Measurements from ENCODE around the gene S1PR5.

Gene S1PR5, protein sequence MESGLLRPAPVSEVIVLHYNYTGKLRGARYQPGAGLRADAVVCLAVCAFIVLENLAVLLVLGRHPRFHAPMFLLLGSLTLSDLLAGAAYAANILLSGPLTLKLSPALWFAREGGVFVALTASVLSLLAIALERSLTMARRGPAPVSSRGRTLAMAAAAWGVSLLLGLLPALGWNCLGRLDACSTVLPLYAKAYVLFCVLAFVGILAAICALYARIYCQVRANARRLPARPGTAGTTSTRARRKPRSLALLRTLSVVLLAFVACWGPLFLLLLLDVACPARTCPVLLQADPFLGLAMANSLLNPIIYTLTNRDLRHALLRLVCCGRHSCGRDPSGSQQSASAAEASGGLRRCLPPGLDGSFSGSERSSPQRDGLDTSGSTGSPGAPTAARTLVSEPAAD

GRCh38 chr19:10517361-10517759 is at the start of gene S1PR5:
Gene S1PR5, minus strand, starts transcription at chr19:10517447. Its CDS starts 2,436 bp downstream, at chr19:10515011.
- no peak for DNase-seq (ENCODE audit: low read depth)
- TF ChIP-seq, protein P1, sequence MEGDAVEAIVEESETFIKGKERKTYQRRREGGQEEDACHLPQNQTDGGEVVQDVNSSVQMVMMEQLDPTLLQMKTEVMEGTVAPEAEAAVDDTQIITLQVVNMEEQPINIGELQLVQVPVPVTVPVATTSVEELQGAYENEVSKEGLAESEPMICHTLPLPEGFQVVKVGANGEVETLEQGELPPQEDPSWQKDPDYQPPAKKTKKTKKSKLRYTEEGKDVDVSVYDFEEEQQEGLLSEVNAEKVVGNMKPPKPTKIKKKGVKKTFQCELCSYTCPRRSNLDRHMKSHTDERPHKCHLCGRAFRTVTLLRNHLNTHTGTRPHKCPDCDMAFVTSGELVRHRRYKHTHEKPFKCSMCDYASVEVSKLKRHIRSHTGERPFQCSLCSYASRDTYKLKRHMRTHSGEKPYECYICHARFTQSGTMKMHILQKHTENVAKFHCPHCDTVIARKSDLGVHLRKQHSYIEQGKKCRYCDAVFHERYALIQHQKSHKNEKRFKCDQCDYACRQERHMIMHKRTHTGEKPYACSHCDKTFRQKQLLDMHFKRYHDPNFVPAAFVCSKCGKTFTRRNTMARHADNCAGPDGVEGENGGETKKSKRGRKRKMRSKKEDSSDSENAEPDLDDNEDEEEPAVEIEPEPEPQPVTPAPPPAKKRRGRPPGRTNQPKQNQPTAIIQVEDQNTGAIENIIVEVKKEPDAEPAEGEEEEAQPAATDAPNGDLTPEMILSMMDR (conservative IDR thresholded peaks at IDR 0.05; ENCODE audit: low read depth, low read length): no peak
- peak within 1 kb of the TSS; percentile 33 for H3K4me3 ChIP-seq (ENCODE audit: low read depth, low read length)

DNA sequence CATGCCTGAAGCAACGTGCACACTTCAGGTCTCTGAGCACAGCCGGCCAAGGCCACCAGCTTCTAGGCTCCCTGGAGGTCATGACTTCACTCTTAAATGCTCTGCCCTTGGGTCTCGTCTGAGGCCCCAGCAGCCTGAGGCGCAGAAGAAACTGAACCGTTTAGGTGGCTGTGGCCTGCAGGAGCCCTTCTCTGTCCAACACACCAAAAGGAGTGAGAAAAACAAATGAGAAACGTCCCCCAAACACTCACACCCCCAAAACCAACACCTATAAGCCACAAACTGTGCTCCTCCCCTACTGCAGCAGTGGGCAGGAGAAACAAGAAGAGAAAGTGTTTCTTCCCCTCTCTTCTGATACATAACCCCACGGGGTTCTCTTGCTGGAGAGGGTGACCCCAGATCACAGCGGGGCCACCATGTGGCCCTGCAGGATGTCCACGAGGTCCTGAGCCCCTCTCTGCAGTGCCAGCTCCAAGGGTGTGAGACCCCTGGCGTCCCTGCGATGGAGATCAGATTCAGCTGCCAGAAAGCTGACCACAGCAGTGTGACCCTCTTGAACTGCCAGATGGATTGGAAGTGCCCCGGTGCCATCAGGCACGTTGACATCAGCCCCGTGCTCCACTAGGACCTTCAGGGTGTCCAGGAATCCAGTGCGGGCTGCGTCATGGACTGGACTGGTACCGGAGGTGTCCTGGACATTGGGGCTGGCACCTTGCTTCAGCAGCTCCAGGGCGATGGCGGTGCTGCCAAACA is 49.6 kb upstream of the S1PR5 start:
- TF ChIP-seq, protein P1 (conservative IDR thresholded peaks at IDR 0.05; ENCODE audit: low read depth, low read length): no peak
- DNase-seq (ENCODE audit: low read depth): no peak
- H3K4me3 ChIP-seq (ENCODE audit: low read depth, low read length): no peak overlapping the region

GRCh38 chr19:10566408-10566657 is 49.1 kb upstream of the S1PR5 start:
- TF ChIP-seq, protein P1 (conservative IDR thresholded peaks at IDR 0.05; ENCODE audit: low read depth, low read length): no peak
- H3K4me3 ChIP-seq (ENCODE audit: low read depth, low read length): peak overlapping the region; percentile 90
- DNase-seq (ENCODE audit: low read depth): no peak

GRCh38 chr19:10565567-10566407 is 48.5 kb upstream of the S1PR5 start, which contains the start of gene KRI1:
Gene KRI1, minus strand, starts transcription at chr19:10566010. Its CDS starts 11 bp downstream, at chr19:10565999.
- TF ChIP-seq, protein P1 (conservative IDR thresholded peaks at IDR 0.05; ENCODE audit: low read depth, low read length): peak; percentile 24
- DNase-seq (ENCODE audit: low read depth): peak; percentile 98
- H3K4me3 ChIP-seq (ENCODE audit: low read depth, low read length): peak within 1 kb of the TSS; percentile 90

GRCh38 chr19:10565028-10565566 is 47.9 kb upstream of the S1PR5 start:
- DNase-seq (ENCODE audit: low read depth): peak; percentile 44
- TF ChIP-seq, protein P1 (conservative IDR thresholded peaks at IDR 0.05; ENCODE audit: low read depth, low read length): peak; percentile 44
- H3K4me3 ChIP-seq (ENCODE audit: low read depth, low read length): peak overlapping the region; percentile 90

- no peak overlapping the region for H3K4me3 ChIP-seq (ENCODE audit: low read depth, low read length)
- no peak for DNase-seq (ENCODE audit: low read depth)
- TF ChIP-seq, protein P1 (conservative IDR thresholded peaks at IDR 0.05; ENCODE audit: low read depth, low read length): no peak
Measured at GRCh38 chr19:10562609-10563008, 45.4 kb upstream of the S1PR5 start.

All from choroid plexus epithelial cell (primary cell).